ENCODE results near the gene CSRP1.
A peak's percentile ranks its signal among the peaks of the same experiment; 100 is the strongest.
"Not testable (repeated sequence)": the region's sequence is repeated elsewhere in the genome, so short reads cannot be mapped to it uniquely, and the experiment has no call there.

CSRP1 gene

DNA sequence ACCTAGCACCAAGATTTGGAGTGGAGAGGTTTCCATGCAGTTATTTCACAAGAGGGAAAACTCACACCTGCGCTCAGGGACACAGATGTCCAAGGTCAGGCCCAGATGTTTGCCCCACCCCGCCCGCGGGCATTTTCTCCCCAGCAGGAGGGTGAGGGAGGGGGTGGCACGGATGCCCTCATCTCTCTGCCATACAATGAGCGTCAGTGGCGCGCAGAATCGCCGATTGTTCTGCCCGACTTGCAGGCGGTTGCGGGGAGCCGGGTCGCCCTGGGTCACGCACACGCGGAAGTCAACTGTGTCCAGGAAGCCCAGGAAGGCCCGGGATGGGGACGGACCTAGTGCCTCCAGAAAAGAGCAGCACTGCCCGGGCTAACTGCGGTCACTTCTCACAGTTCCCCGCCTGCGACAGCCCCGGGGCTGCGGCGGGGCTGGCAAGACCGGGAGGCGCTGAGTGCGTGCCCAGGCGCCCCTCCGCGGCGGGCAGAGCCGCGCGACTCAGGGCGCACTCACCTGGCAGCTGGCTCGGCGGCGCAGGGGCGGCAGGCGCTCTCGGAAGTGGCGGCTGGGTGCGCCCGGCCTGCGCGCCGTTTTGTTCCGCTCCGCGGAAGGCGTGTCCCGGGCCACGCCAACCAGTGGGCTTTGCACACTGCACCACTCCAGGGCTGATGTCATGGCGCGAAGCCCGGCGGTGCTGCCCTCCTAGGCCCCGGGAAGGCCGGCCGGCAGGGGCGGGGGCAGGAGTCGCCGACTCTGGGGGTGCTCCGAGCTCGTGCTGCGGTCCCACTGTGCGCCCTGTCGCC, at the start of gene CSRP1:
Gene CSRP1 (minus strand): TSS at position 567 of the 803 bp plus-strand sequence. CDS start 10,820 bp downstream, outside the sequence.
- peak; percentile 56 to 59 for DNase-seq

DNA sequence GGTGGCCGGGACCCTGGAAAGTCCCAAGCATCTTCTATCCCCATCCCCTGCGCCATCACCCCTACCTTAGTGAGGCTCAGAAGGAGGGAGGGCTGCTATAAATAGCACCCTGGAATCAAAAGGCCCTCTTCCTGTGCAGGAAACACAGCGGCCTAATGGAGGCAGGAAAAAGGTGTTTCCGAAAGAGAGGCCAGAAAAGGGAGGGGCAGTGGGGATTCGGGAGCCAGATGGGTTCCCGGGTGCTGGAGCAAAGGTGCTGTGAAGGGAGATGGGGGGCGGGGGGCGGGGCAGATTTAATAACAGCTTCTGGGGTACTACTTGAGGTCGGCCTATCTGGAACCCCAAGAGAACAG, 48.6 kb upstream of the CSRP1 start:
- peak in 1 of 2 experiments; percentile 14 for DNase-seq

DNA sequence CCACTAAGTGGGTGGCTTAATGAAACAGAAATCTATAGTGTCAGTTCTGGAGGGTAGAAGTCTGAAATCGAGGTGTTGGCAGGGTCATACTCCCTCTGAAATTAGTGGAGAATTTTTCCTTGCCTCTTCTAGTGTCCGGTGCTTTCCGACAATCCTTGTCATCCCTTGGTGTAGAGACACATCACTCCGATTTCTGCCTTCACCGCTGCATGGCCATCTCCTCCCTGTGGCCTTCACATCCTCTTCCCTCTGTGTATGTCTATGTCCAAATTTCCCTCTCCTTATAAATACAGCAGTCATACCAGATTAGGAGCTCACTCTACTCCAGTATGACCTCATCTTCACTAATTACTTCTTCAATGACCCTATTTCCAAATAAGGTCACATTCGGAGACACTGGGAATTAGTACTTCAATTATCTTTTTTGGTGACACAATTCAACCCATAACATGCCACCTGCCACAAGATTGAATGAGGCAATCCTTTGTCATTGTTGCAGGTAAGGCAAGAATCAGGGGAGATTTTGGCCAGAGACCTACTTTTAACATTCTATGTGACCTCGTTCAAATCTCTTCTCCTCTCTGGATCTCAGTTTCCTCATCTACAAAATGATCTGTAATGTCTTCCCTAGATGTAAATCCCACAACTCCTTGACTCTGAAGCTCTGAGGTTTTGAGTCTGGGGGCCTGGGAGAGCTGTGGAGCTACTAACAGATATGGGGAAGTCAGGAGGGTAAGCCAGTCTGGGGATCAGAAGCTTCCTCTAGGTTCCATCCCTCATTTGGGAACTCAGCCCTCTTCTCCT, 48.1 kb upstream of the CSRP1 start:
- DNase-seq, result no peak

DNA sequence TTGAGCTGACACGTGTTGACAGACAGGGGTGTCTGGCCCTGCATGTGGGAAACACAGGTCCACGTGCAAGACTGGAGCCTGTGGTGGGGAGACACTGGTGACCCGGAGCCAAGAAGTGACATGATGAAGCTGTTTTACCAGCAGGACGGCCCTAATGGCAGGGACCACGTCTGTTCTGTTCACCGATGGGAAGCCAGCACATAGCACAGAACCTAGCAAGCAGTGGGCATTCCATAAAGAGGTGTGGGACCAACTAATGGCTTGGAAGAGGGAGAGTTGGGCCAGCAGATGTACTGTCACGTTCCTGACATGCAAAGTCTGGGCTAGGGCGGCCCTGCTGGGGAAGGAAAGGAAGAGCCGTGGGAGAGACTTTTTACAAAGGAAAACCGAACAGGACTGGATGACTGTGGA, 47.3 kb upstream of the CSRP1 start:
- DNase-seq, result no peak

DNA sequence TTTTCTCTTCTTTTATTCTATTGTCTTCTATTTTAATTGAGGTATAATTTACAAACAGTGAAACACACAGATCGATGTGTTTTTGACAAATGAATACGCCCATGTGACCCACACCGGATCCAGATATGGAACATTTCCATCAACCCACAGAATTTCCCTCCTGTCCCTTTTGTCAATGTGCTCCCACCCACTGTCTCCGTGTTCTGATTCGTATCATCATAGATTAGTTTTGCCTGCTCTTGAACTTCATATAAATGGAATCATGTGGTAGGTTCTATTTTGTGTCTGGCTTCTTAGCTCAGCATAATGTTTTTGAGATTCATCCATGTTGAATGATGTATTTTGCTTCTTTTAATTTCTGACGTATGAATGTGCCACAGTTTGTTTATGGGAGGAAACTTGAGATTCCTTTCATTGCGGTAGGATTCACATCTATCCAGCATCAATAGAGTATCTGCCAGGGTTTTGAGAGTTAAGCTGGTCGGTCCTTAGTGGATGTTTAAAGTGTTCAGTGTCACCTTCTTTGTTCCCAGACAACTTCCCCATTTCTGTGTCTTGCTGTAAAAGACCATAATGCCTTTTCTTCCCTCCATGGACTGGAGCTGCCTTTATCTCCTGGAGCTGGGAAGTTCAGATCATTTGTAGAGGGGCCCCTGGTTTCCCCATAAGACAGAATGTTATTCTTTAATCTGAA, 46.7 kb upstream of the CSRP1 start:
- peak; percentile 25 to 40 for DNase-seq

DNA sequence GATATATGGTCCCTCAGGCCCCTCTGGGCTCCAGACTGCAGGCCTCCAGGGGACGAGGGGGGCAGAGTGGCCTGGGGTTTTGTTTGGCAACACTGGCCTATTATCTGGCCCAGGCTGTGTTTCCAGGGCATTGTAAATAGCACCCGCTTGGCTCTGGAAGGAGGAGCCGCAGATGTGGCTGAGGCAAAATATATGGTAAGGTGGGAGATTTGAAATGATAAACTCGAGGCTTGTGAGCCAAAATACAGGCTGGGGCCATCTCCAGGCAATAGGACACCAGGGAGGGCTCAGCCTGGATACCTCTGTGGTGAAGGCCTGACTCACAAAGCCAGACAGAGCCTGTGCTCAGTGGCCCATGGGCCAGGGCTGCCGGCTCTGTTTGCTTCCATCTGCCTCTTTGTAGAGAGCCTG, 46.0 kb upstream of the CSRP1 start:
- no peak for DNase-seq

DNA sequence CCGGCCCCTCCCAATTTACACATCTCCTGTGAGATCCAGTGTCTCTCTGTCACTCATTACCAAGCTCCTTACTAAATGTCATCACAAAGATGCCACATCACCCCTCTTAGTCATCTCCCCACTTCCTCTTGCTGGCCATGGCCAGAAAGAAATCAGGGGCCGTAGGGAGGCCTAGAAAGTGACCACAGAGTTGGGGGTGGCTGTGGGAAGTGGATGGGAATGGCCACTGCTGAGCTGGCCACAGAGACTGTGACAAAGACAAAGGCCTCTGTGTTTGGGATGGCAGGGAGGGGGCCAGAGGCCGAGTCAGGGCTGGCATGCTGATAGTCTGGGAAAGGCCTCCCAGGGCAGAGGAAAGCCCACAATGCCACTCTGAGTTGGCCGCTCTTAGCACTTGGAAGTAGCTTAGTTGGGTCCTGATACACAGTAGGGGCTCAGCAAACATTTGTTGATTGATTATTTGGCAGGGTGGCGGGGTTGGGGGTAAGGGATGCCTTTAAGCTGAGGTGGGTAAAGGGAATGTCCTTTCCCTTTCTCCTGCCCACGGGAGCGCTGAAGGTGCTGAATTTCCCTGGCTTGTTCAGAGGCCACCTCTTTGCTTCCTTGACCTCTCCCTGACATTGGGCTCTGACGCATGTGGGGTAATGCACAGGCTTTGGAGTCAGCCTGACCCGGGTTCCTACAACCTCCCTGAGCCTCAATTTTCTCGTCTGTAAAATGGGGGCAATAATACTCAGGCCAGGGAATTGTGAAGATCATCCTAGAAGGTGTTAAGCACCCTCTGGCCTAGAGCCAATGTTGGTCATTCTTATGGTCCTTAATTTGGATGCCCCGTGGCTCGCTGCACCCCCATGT, 45.2 kb upstream of the CSRP1 start:
- DNase-seq, result no peak

DNA sequence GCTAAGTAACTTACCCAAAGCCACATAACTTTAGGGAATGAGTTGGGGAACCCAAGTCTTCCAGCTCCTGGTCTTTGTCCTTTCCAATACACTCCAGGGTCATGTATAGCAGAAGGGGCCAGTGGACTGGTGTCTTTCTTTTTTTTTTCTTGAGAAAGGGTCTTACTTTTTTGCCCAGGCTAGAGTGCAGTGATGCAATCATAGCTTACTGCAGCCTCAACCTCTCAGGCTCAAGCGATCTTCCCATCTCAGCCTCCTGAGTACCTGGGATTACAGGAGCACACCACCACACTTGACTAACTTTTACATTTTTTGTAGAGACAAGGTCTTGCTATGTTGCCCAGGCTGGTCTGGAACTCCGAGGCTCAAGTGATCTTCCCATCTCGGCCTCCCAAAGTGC, 44.2 kb upstream of the CSRP1 start:
- DNase-seq, result no peak

DNA sequence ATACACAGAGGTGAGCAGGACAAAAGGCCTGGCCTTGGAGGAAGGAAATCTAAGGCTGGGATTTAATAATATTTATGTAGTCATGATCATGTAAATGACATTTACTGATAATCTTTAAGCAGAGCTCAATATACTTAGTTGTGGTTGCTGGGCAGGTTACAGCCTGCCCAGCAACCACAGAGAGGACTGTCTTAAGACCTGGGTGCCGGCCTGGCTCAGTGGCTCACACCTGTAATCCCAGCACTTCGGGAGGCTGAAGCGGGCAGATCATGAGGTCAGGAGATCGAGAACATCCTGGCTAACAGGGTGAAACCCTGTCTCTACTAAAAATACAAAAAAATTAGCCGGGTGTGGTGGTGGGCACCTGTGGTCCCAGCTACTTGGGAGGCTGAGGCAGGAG, 42.6 kb upstream of the CSRP1 start:
- not testable (repeated sequence) for DNase-seq

DNA sequence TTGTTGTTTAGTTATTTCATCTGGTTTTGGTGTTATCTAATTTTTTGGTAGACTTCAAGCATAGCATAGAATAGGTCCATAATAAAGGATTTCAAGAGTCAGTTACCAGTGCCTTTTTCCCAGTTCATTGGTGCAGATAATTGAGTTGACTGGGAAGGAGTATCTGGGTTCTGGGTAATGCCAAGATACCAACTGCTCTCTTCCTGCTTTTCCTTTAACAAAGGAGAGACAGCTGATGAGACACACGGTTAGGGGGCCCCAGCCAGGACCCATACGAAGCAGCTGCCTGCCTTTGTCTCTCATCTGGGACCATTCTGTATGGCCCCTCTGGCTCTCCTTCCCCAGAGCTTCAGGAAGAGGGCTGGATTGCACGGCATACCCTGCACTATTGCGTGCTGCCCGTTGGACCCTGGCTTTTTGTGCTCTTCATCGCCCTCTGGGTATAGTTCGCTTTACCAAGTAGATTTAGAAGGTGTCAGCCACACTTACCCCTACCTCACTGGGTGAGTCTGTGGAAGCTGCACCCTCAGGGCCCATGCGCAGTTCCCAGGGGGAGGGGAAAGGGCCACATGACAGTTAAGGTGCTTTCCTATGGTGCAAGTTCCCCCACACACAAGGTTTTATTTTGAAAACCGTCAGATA, 39.0 kb upstream of the CSRP1 start:
- peak; percentile 50 to 57 for DNase-seq

DNA sequence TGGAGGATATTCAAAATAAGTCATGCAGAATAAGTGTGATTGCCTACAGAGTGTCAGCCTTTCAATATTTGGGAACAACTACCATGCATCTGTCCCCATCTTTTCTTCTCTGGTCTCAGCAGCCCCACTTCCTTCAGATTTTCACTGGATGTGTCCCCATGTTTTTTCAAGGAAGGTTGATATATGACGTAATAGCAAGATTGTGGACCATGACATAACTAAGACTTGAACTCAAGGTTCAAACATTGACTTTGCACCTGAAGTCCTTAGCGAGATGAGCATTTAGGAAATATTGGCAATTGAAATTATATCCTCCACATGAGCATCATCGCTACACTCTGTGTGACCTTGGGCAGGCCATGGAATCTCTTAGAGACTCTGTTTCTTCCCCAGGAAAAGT, 37.8 kb upstream of the CSRP1 start:
- no peak for DNase-seq

DNA sequence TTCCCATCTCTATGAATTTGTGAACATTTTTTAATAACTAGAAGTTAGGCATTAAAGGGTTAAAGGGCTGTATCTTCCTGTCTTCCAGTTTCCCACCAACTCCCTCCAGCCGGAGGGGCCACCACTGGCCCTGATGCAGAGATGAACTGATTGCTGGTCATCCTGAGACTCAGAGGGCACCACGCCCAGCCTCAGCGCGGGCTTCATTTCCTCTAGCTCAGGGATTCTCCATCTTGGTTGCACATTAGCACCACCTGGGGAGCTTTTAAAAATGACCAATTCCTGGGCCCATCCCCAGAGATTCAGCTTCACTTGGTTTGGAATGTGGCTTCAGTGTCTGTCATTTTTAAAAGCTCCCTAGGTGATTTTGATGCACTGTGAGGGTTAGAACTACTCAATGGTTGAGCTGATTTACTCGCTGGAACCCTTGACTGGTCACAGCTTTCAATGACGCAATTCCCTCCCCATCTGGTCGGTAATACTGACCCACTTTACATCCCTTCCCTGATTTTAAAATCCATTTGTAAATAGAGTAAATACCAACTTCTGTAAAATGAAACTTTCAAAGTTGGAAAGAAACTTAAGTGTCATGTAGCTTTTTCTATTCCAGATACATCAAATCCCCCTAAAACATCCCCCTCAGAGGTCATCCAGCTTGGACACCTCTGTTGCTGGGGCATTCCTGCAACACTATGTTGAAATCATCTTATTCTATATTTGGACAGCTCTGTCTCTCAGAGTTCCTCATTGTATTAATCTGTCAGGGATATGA, 37.1 kb upstream of the CSRP1 start:
- DNase-seq, result no peak

DNA sequence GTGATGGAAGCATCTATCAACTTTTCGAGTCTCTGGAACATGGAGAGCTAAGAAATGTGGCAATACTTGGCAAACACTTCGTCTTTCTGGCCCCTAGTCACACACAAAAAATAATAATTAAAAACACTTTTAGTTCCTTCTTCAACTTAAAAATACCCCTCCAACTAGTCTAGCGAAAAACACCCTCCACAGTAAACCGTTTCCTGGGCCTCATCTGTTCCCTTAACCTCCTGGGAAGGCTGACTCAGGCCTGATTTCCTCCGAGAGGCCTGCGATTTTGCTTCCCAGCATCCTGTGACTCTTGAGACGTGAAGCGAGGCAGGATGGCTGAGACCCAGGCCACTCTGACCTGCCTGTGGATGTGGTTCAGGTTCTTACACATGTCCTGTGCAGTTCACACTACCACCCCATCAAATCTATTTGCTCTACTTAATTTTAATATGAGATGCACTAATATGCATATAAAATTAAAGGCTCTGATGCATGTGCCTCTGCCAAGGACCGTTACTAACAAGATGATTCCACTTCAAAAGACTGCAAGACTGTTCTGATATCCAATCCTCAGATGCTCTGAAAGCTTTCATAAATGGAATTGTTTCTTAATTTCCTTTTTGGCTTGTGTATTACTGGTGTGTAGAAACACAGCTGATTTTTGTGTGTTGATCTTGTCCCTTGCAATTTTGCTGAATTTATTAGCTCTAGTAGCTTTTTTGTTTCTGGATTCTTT, 35.5 kb upstream of the CSRP1 start:
- DNase-seq, result peak; percentile 52 to 55

DNA sequence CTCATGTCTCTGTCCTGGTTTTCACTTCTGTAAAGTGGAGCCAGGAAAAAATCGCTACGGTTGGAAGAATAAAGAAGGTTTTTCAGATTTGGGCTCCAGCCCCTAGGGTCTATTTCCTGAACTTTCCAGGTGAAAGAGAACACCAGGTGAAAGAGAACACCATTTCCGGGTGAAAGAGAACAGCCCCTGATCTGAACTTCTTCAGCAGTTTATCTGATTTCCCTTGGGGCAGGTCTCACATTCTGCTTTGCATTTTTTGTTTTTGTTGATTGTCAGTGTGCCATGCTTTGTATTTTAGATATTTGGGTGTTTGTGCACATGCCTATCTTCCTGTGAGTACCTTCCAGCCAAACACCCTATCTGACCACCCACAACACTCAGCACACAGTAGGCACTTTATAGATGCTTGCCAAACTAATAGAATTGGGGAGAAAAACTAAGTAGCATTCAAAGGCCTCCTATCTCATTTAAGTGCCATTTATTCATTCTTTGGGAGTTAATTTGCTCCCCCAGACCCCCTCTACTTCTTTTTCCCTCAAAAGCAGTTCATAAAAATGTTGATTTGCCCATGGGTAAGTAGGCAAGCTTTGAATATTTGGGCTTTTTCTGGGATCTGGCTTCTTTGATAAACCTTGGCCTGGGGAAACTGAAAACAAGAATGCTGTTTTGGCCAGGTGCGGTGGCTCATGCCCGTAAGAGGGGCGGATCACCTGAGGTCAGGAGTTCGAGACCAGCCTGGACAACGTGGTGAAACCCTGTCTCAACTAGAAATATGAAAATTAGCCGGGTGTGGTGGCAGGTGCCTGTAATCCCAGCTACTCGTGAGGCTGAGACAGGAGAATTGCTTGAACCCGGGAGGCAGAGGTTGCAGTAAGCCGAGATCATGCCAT, 34.2 kb upstream of the CSRP1 start:
- DNase-seq, result no peak

DNA sequence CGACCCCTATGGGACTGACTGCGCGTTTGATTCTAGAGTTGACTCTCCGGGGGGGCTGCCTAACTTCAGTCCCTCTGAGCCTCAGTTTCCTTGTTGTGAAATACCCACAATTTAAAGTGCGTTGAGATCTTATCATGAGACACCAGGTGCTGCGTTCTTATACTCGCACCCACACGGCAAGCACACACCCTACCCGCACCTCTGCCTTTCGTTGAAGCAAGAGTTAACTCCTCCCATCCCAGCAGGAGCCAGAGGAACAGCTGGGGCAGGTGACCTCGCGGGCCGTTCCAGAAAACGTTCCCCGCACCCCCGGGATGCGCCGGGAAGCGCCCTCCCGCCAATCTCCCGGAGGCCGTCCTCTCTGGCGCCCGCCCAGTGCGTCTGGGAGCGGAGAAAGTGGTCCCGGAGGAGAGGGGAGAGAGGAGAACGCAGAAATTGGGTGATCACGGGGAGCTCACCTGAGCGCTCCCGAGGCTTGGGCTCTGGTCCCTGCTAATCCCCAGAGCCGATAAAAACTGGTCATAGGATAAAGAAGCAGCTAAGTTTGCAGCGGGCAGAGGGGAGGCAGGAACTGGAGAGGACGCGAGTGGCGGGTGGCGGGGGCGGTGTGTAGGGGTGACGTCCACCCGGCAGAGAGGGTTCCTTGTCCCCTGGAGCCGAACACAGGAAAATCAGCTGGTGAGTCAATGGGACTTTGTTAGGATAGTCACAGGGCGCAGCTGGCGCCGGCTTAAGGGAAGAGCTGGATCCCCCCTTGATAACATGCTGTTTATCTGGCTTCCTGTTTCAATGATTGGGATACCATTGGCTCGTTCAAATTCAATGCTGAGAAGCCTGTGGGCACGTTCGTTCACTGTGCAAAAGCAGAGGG, 32.9 kb upstream of the CSRP1 start:
- DNase-seq, result peak; percentile 56 to 62

DNA sequence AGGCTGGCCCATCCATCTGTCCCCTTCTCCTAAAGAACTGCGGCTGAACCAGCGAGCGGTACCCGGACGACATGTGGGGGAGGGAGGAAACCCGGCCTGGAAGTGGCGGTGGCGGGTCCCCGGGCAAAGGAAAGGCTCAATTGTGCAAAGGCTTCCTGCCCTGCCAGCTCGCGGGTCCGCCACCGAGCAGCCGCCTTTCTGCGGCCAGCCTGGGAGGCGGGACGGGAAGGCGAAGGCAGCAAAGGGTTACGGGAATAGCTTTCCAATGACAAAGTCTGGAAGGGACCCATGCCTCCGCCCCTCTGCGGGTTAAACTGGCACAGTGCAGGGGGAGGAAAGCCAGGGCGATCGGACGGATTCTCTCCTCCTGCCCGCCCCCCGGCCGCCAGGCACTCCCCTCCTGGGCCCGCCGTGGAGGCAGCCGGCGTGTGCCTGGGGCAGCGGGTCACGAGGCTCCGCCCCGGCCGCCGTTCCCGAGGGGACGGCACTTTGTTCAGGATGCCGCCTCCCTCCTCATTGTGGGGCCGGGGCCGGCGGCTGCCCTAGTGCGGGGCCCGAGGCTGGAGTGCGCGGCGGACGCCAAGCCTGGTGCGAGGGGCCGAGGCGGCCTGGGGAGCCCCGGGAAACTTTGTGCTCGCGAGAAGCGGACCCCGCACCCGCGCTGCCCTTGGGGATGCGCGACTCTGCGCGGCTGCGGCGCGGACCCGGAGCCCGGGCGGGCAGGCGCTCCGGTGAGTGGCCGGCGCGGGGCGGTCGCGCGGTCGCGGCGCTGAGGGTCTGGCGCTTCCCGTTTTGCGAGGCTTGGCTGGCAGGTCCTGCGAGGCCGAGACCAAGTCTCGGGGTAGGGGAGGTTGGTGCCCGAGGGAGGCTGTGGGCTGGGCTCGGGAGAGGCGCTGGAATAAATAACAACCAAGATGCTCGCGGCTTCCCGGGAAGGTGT, 32.0 kb upstream of the CSRP1 start, which contains the start of gene NAV1:
Gene NAV1 (plus strand): TSS at position 516 of the 940 bp plus-strand sequence. CDS start 83,758 bp downstream, outside the sequence.
- DNase-seq, result peak; percentile 53 to 60
